ENCODE measurements around the gene PQBP1.

The PQBP1 gene

GRCh38 chrX:48924270-48924669 lies 26.5 kb downstream of the PQBP1 start:
- no peak for DNase-seq (ENCODE audit: low spot score)

GRCh38 chrX:48927123-48927522 lies 29.4 kb downstream of the PQBP1 start:
- DNase-seq (ENCODE audit: low spot score) = no peak

GRCh38 chrX:48927736-48928382 lies 30.1 kb downstream of the PQBP1 start:
- no peak for DNase-seq (ENCODE audit: low spot score)

- no peak for DNase-seq (ENCODE audit: low spot score)
These were observed 36.0 kb downstream of the PQBP1 start for GRCh38 chrX:48933757-48934156.

- no peak for DNase-seq (ENCODE audit: low spot score)
These were observed 37.0 kb downstream of the PQBP1 start for GRCh38 chrX:48934581-48935300.

GRCh38 chrX:48935301-48935670 lies 37.6 kb downstream of the PQBP1 start:
- DNase-seq (ENCODE audit: low spot score) = no peak

- no peak for DNase-seq (ENCODE audit: low spot score)
These were observed 38.8 kb downstream of the PQBP1 start for GRCh38 chrX:48936429-48937053.

GRCh38 chrX:48937054-48937907 lies 39.6 kb downstream of the PQBP1 start:
- DNase-seq (ENCODE audit: low spot score) = peak; percentile 86

GRCh38 chrX:48938721-48939425 lies 41.1 kb downstream of the PQBP1 start:
- DNase-seq (ENCODE audit: low spot score) = peak; percentile 86

- peak; percentile 74 for DNase-seq (ENCODE audit: low spot score)
These were observed 41.9 kb downstream of the PQBP1 start for GRCh38 chrX:48939524-48940228.

- DNase-seq (ENCODE audit: low spot score) = no peak
These were observed 42.8 kb downstream of the PQBP1 start for GRCh38 chrX:48940404-48940955.

- DNase-seq (ENCODE audit: low spot score) = no peak
These were observed 45.2 kb downstream of the PQBP1 start for GRCh38 chrX:48942895-48943294.

- DNase-seq (ENCODE audit: low spot score) = peak; percentile 54
These were observed 48.0 kb downstream of the PQBP1 start for GRCh38 chrX:48945517-48946348.

GRCh38 chrX:48948589-48948988 lies 50.9 kb downstream of the PQBP1 start:
- DNase-seq (ENCODE audit: low spot score) = no peak
